BE2C (cell line): ENCODE measurements around the gene PPM1L.

Experiments
- DNase-seq: peaks from one replicate; pipeline ENCODE4 v3.0.0-alpha.2; 2020
- H3K27me3 ChIP-seq: fragments of 250-450 bp; sonication (Bioruptor Pico); 2 replicates; pipeline ENCODE4 v1.5.1; 2020; ENCODE audit warnings: mild to moderate bottlenecking
- H3K36me3 ChIP-seq: fragments of 250-450 bp; sonication (Bioruptor Pico); 2 replicates; pipeline ENCODE4 v1.5.1; 2020; ENCODE audit warnings: mild to moderate bottlenecking
- H3K4me1 ChIP-seq: fragments of 250-450 bp; sonication (Bioruptor Pico); 2 replicates; pipeline ENCODE4 v1.5.1; 2020
- H3K4me3 ChIP-seq: 2 replicates; pipeline ENCODE4 v1.5.1; 2011; ENCODE audit warnings: low read depth, low read length
- H3K9me3 ChIP-seq: fragments of 250-450 bp; sonication (Bioruptor Pico); 2 replicates; pipeline ENCODE4 v1.5.1; 2020
- CTCF ChIP-seq: IDR thresholded peaks from 2 replicates; pipeline ENCODE4 v1.5.1; 2012; ENCODE audit warnings: mild to moderate bottlenecking, low read depth, low read length

The PPM1L gene

GRCh38 chr3:161014843-161015749, 259.1 kb downstream of the PPM1L start:
- H3K36me3 ChIP-seq: no peaks in the 10 kb centered on the region; the same call in 1 of the 2 replicates
- DNase-seq: no peak
- H3K9me3 ChIP-seq: no peaks in the 10 kb centered on the region
- no peak overlapping the region for H3K4me3 ChIP-seq
- no peaks in the 10 kb centered on the region for H3K4me1 ChIP-seq
- H3K27me3 ChIP-seq: no peaks in the 10 kb centered on the region
- TF ChIP-seq CTCF: no peak

- no peaks in the 10 kb centered on the region for H3K27me3 ChIP-seq
- DNase-seq: no peak
- no peaks in the 10 kb centered on the region for H3K4me1 ChIP-seq
- no peak for TF ChIP-seq CTCF
- no peaks in the 10 kb centered on the region; the same call in 1 of the 2 replicates for H3K36me3 ChIP-seq
- no peaks in the 10 kb centered on the region for H3K9me3 ChIP-seq
- H3K4me3 ChIP-seq: no peak overlapping the region
Observed at GRCh38 chr3:161016417-161017313, 260.6 kb downstream of the PPM1L start.

- no peak for TF ChIP-seq CTCF
- Histone ChIP-seq H3K27me3 (no peaks in the 10 kb centered on the region), H3K4me3 (no peak overlapping the region), H3K4me1 (no peaks in the 10 kb centered on the region), H3K9me3 (no peaks in the 10 kb centered on the region; the same call in 1 of the 2 replicates), H3K36me3 (no peaks in the 10 kb centered on the region; the same call in 1 of the 2 replicates)
- no peak for DNase-seq
Observed at GRCh38 chr3:161017971-161018370, 261.9 kb downstream of the PPM1L start.

GRCh38 chr3:161020256-161020655, 264.2 kb downstream of the PPM1L start:
- no peaks in the 10 kb centered on the region for H3K4me1 ChIP-seq
- no peak for TF ChIP-seq CTCF
- H3K9me3 ChIP-seq: no peaks in the 10 kb centered on the region; the same call in 1 of the 2 replicates
- no peaks in the 10 kb centered on the region for H3K27me3 ChIP-seq
- no peaks in the 10 kb centered on the region for H3K36me3 ChIP-seq
- no peak overlapping the region for H3K4me3 ChIP-seq
- no peak for DNase-seq

GRCh38 chr3:161025911-161026310, 269.9 kb downstream of the PPM1L start:
- Histone ChIP-seq H3K9me3 (no peaks in the 10 kb centered on the region; the same call in 1 of the 2 replicates), H3K4me1 (no peaks in the 10 kb centered on the region; the same call in 1 of the 2 replicates), H3K27me3 (no peaks in the 10 kb centered on the region), H3K36me3 (no peaks in the 10 kb centered on the region), H3K4me3 (no peak overlapping the region)
- no peak for DNase-seq
- no peak for TF ChIP-seq CTCF
